HepG2 (cell line): ENCODE data around the gene MARK4. TPM values are rescaled to one million over a fixed set of nuclear protein-coding genes. Genes with fewer than 3 reads are reported as not detected.

ENCODE experiments used
- ATAC-seq: fragments of 200-7000 bp; cut with Tn5 transposase; 3 replicates; pipeline ENCODE4 v1.9.1; 2020; ENCODE audit warnings: mild to moderate bottlenecking, moderate library complexity
- BruUV-seq: library from RNA; stranded (reverse); fragments of 400-500 nt; replicated peaks from 2 replicates; lab custom pipeline; 2021; lab: Mats Ljungman, UMichigan
- CTCF ChIA-PET: fragments of 300-600 bp; formaldehyde crosslinking; extraction: SDS; loops from one replicate; lab custom pipeline; 2021; ENCODE audit warnings: low total read pairs, inconsistent platforms, low intra/inter-chr PET ratio; lab: Yijun Ruan, JAX
- POLR2A ChIA-PET: fragments of 350-600 bp; sonication (Branson Sonifier 250); formaldehyde crosslinking; loops from one replicate; lab custom pipeline; 2020; ENCODE audit warnings: antibody characterized with exemption, inconsistent platforms; lab: Yijun Ruan, JAX
- DNase-seq: peaks from one replicate; pipeline ENCODE4 v3.0.0-alpha.2; 2015; ENCODE audit warnings: low spot score
- FAIRE-seq: peaks from 3 replicates; lab custom pipeline; 2011; peaks lifted over from hg19 to GRCh38; lab: Jason Lieb, UNC
- H2AFZ ChIP-seq: one replicate; pipeline ENCODE4 v1.6.1; 2011; ENCODE audit warnings: low read length, inconsistent platforms
- H3K27ac ChIP-seq: fragments of 300-600 bp; 3 replicates; pipeline ENCODE4 v1.8.0; 2011; ENCODE audit warnings: mixed run types, mild to moderate bottlenecking, mixed read lengths, low read length, inconsistent platforms; ENCODE audit not compliant: insufficient read depth; ENCODE audit errors: extremely low read length
- H3K27me3 ChIP-seq, 2 experiments: fragments of 200-600 bp in 1 of 2; 2 replicates in 1 of 2; 3 replicates in 1 of 2; pipeline versions ENCODE4 v1.6.0 to v1.8.0; 2011; ENCODE audit warnings: low read length in 2 of 2, mild to moderate bottlenecking in 2 of 2, moderate library complexity in 2 of 2, inconsistent platforms in 1 of 2; ENCODE audit not compliant: insufficient read depth in 2 of 2, control insufficient read depth in 1 of 2
- H3K36me3 ChIP-seq, 2 experiments: fragments of 200-600 bp in 1 of 2; replicated peaks in 1 of 2; 2 replicates in 1 of 2; 3 replicates in 1 of 2; pipeline versions ENCODE4 v1.5.1 to v1.8.0; 2011; ENCODE audit warnings: low read length in 2 of 2, inconsistent platforms in 1 of 2; ENCODE audit not compliant: insufficient read depth in 2 of 2, control insufficient read depth in 1 of 2
- H3K4me1 ChIP-seq: 2 replicates; pipeline ENCODE4 v1.5.1; 2012; ENCODE audit warnings: low read length, inconsistent platforms; ENCODE audit not compliant: insufficient read depth
- H3K4me2 ChIP-seq: 2 replicates; pipeline ENCODE4 v1.6.0; 2011; ENCODE audit warnings: low read depth, low read length, inconsistent platforms
- H3K4me3 ChIP-seq, 3 experiments: fragments of 200-600 bp in 1 of 3; sonication (generic), shearing (Covaris generic) in 1 of 3; replicated peaks in 1 of 3; 2 replicates each; pipeline ENCODE4 v1.5.1; 2011 to 2016; ENCODE audit warnings: low read length in 3 of 3, inconsistent platforms in 2 of 3, low read depth in 2 of 3, mild to moderate bottlenecking in 2 of 3, control low read depth in 1 of 3, mixed read lengths in 1 of 3; ENCODE audit not compliant: insufficient read depth in 1 of 3
- H3K79me2 ChIP-seq: one replicate; pipeline ENCODE4 v1.6.1; 2011; ENCODE audit warnings: low read length, inconsistent platforms; ENCODE audit not compliant: insufficient read depth
- H3K9ac ChIP-seq: 2 replicates; pipeline ENCODE4 v1.6.0; 2011; ENCODE audit warnings: mild to moderate bottlenecking, low read depth, low read length, inconsistent platforms; ENCODE audit not compliant: insufficient read depth
- H3K9me3 ChIP-seq: 2 replicates; pipeline ENCODE4 v1.5.1; 2012; ENCODE audit warnings: mild to moderate bottlenecking, low read length
- H4K20me1 ChIP-seq: 2 replicates; pipeline ENCODE4 v1.6.0; 2011; ENCODE audit warnings: inconsistent platforms, mild to moderate bottlenecking, low read length, moderate library complexity; ENCODE audit not compliant: insufficient read depth
- AKNA ChIP-seq: sonication (generic); formaldehyde crosslinking; IDR thresholded peaks from 2 replicates; pipeline ENCODE4 v1.4.0; 2020; ENCODE audit warnings: missing genetic modification reagents, borderline replicate concordance
- ATF5 ChIP-seq: sonication (generic); formaldehyde crosslinking; IDR thresholded peaks from 2 replicates; pipeline ENCODE4 v1.4.0; 2020; ENCODE audit warnings: mild to moderate bottlenecking, low read depth, missing genetic modification reagents
- DR1 ChIP-seq: sonication (generic); formaldehyde crosslinking; IDR thresholded peaks from 2 replicates; pipeline ENCODE4 v1.8.0; 2021; ENCODE audit warnings: mild to moderate bottlenecking, missing genetic modification reagents, inconsistent platforms
- KDM3A ChIP-seq: IDR thresholded peaks from 2 replicates; pipeline ENCODE4 v1.6.1; 2018; ENCODE audit warnings: low read depth, missing compliant biosample characterization
- KLF11 ChIP-seq: IDR thresholded peaks from 2 replicates; pipeline ENCODE4 v1.6.1; 2016; ENCODE audit warnings: missing compliant biosample characterization
- KMT2B ChIP-seq: IDR thresholded peaks from 2 replicates; pipeline ENCODE4 v1.6.1; 2016; ENCODE audit warnings: missing genetic modification reagents, missing compliant biosample characterization
- MAX ChIP-seq: IDR thresholded peaks from 2 replicates; pipeline ENCODE4 v1.6.1; 2012; ENCODE audit warnings: inconsistent platforms
- MED1 ChIP-seq: sonication (generic); formaldehyde crosslinking; IDR thresholded peaks from 2 replicates; pipeline ENCODE4 v1.4.0; 2020; ENCODE audit warnings: missing genetic modification reagents
- NRL ChIP-seq: sonication (generic); formaldehyde crosslinking; IDR thresholded peaks from 2 replicates; pipeline ENCODE4 v1.5.0; 2020; ENCODE audit warnings: missing genetic modification reagents, mild to moderate bottlenecking, moderate library complexity, borderline replicate concordance
- POLR2G ChIP-seq: fragments of 200-400 bp; formaldehyde crosslinking; IDR thresholded peaks from 2 replicates; pipeline ENCODE4 v1.6.1; 2018; ENCODE audit warnings: mild to moderate bottlenecking, low read depth, low read length, moderate library complexity
- SKIL ChIP-seq: sonication (generic); formaldehyde crosslinking; IDR thresholded peaks from 2 replicates; pipeline ENCODE4 v1.8.0; 2022; ENCODE audit warnings: missing genetic modification reagents, mild to moderate bottlenecking, moderate library complexity, borderline replicate concordance
- SRF ChIP-seq: IDR thresholded peaks from 2 replicates; pipeline ENCODE4 v1.6.1; 2011; ENCODE audit warnings: mild to moderate bottlenecking, low read depth, low read length, moderate library complexity
- TBP ChIP-seq: sonication (generic); formaldehyde crosslinking; IDR thresholded peaks from 2 replicates; pipeline ENCODE4 v1.5.0; 2020; ENCODE audit warnings: missing genetic modification reagents
- TEAD2 ChIP-seq: sonication (generic); formaldehyde crosslinking; IDR thresholded peaks from 2 replicates; pipeline ENCODE4 v1.9.0; 2021; ENCODE audit warnings: missing genetic modification reagents
- ZFP82 ChIP-seq: sonication (generic); formaldehyde crosslinking; IDR thresholded peaks from 2 replicates; pipeline ENCODE4 v1.5.1; 2020; ENCODE audit warnings: mild to moderate bottlenecking, missing genetic modification reagents, borderline replicate concordance
- ZNF326 ChIP-seq: sonication (generic); formaldehyde crosslinking; IDR thresholded peaks from 2 replicates; pipeline ENCODE4 v1.4.0; 2020; ENCODE audit warnings: missing genetic modification reagents, borderline replicate concordance
- ZNF589 ChIP-seq: sonication (generic); formaldehyde crosslinking; conservative IDR thresholded peaks from 2 replicates; pipeline ENCODE4 v1.8.0; 2022; ENCODE audit warnings: mild to moderate bottlenecking, moderate library complexity, missing genetic modification reagents
- ZNF619 ChIP-seq: sonication (generic); formaldehyde crosslinking; IDR thresholded peaks from 2 replicates; pipeline ENCODE4 v1.4.0; 2020; ENCODE audit warnings: mild to moderate bottlenecking, missing genetic modification reagents
- ZNF768 ChIP-seq: sonication (generic); formaldehyde crosslinking; IDR thresholded peaks from 2 replicates; pipeline ENCODE4 v1.4.0; 2020; ENCODE audit warnings: missing genetic modification reagents
- WGBS: methylation state at CpG from one replicate; pipeline ENCODE4 v1.1.6; 2017; ENCODE audit warnings: low lambda C conversion rate; 5-methylcytosine and 5-hydroxymethylcytosine counted together
- in situ Hi-C: cut with HindIII; loops from 2 replicates; pipeline ENCODE4 v1.10.0; 2017; ENCODE audit warnings: low pct_unique_long_range_greater_than_20kb; ENCODE audit not compliant: extremely low pct_ligation_motif_present
- intact Hi-C: fragments of 100-400 bp; cut with micrococcal nuclease; formaldehyde crosslinking; loops from one replicate; pipeline ENCODE4 v1.10.0; 2022; ENCODE audit not compliant: unreplicated experiment
- polyA plus RNA-seq, 8 experiments: library from polyadenylated mRNA; depleted of rRNA in 3 of 8; stranded (reverse) in 7 of 8; unstranded in 1 of 8; fragments of >200 nt; fragmentation: Illumina TruSeq in 4 of 8; extraction: Trizol in 4 of 8; gene quantifications; 2 replicates each; pipeline versions ENCODE4 v1.2.1 to v1.2.3, GENCODE V29; 2011 to 2016; ENCODE audit warnings: low read depth in 4 of 8, missing spikeins in 1 of 8, mixed read lengths in 1 of 8; ENCODE audit not compliant: insufficient read depth in 1 of 8
- total RNA-seq, 5 experiments: library from RNA; depleted of rRNA; stranded (reverse); fragments of >200 nt; fragmentation: Illumina TruSeq; extraction: Trizol; gene quantifications; 2 replicates each; pipeline ENCODE4 v1.2.3, GENCODE V29; 2016; ENCODE audit warnings: low read depth in 1 of 5

MARK4 gene
- total and polyA plus RNA-seq, 2 of the 13 experiments (the other 11 are each of a cell fraction or from before 2014, with no cell fraction given): 7.0 to 12.2 TPM

DNA sequence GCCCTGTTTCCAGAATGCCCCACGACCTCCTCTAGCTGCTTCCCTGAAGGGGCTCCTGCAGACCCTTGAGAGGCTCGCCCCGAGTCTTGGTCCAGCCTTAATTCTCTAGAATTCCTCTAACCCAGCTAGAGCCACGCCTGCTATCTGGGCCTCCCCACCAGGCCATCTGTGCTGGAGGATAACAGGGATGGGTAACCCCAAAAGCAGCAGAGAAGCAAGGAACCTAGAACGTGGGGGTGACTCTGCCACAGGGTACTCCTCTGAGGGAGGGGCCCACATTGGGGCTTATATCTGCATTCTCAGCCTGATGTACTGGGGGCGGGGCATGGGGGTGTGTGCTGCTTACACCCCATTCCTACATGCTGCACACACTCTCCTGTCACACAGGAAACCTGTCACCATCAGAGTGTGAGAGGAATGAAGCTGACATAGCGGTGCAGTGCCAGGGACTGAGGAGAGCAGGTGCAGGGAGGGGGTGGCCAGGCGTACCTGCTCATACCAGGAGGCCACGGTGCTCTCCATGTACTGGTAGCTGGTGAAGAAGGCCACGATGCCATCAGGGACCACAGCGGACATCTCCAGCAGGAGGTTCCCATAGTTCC, 103.3 kb downstream of the MARK4 start:
- H3K27me3 ChIP-seq: no peaks in the 10 kb centered on the region
- WGBS: 93% methylated on average over 2 of the region's 11 CpGs
- no peaks in the 10 kb centered on the region for H3K4me1 ChIP-seq
- no peak overlapping the region for H2AFZ ChIP-seq
- no peak overlapping the region for H3K4me3 ChIP-seq
- in situ Hi-C loops: no loop called here
- no peak for DNase-seq
- no TSS peak for BruUV-seq
- H3K4me2 ChIP-seq: no peak overlapping the region
- 0 out of 2 replicates have a peak, but pooled peaks cover 3% of the 10 kb centered on the region for H4K20me1 ChIP-seq
- intact Hi-C loops: no loop called here
- no peak overlapping the region for H3K27ac ChIP-seq
- no peak overlapping the region for H3K9ac ChIP-seq
- FAIRE-seq: no peak
- no peak for ATAC-seq
- CTCF ChIA-PET: no interaction called here
- peaks cover 25 to 74% of the 10 kb centered on the region in 2 experiments for H3K36me3 ChIP-seq
- H3K9me3 ChIP-seq: no peaks in the 10 kb centered on the region
- H3K79me2 ChIP-seq: no peaks in the 10 kb centered on the region
- POLR2A ChIA-PET: no interaction called here
- TF ChIP-seq TBP (CRISPR knock-in tag): no peak
- TF ChIP-seq TEAD2 (CRISPR knock-in tag): no peak
- TF ChIP-seq SKIL: no peak
- TF ChIP-seq ATF5 (CRISPR knock-in tag): no peak
- no peak for TF ChIP-seq KMT2B (CRISPR knock-in tag)
- TF ChIP-seq MED1 (CRISPR knock-in tag): no peak
- TF ChIP-seq KDM3A (CRISPR knock-in tag): no peak
- no peak for TF ChIP-seq DR1 (CRISPR knock-in tag)
- TF ChIP-seq NRL (CRISPR knock-in tag): no peak
- TF ChIP-seq ZNF589 (CRISPR knock-in tag): no peak
- no peak for TF ChIP-seq KLF11 (CRISPR knock-in tag)
- TF ChIP-seq POLR2G: no peak
- no peak for TF ChIP-seq ZNF326 (CRISPR knock-in tag)
- TF ChIP-seq MAX: no peak
- no peak for TF ChIP-seq ZNF768 (CRISPR knock-in tag)
- TF ChIP-seq SRF: no peak
- no peak for TF ChIP-seq AKNA (CRISPR knock-in tag)
- TF ChIP-seq ZNF619 (CRISPR knock-in tag): no peak
- TF ChIP-seq ZFP82 (CRISPR knock-in tag): no peak
